SK-N-SH (cell line): ENCODE results near the gene MC3R. TPM values are rescaled to one million over a fixed set of nuclear protein-coding genes. Genes with fewer than 3 reads are reported as not detected.

Source experiments
- CTCF ChIA-PET: fragments of 300-600, 350-600 bp; formaldehyde crosslinking; extraction: SDS; loops from one replicate; lab custom pipeline; 2021; lab: Yijun Ruan, JAX
- POLR2A ChIA-PET: fragments of 350-600 bp; sonication (Branson Sonifier 250); formaldehyde crosslinking; extraction: SDS; loops from one replicate; lab custom pipeline; 2020; ENCODE audit warnings: antibody characterized with exemption, inconsistent platforms; lab: Yijun Ruan, JAX
- DNase-seq: peaks from one replicate; pipeline ENCODE4 v3.0.0; 2012
- H2AFZ ChIP-seq: fragments of 200-600 bp; sonication (generic); 2 replicates; pipeline ENCODE4 v1.8.1; 2016; ENCODE audit warnings: antibody characterized with exemption, mild to moderate bottlenecking, low read depth
- H3F3A ChIP-seq: fragments of 200-600 bp; sonication (generic); replicated peaks from 2 replicates; pipeline ENCODE3; 2016; ENCODE audit warnings: antibody characterized with exemption, mild to moderate bottlenecking; ENCODE audit not compliant: insufficient read depth
- H3K27ac ChIP-seq, 2 experiments: fragments of 200-500 bp in 1 of 2; fragments of 200-600 bp in 1 of 2; sonication (Bioruptor generic) in 1 of 2; sonication (generic), shearing (Covaris generic) in 1 of 2; 2 replicates each; pipeline versions ENCODE4 v1.5.1 to v1.6.1; 2014 to 2016; ENCODE audit warnings: low read depth in 2 of 2, inconsistent platforms in 1 of 2, low read length in 1 of 2, mild to moderate bottlenecking in 1 of 2, mixed read lengths in 1 of 2
- H3K27me3 ChIP-seq: fragments of 200-600 bp; sonication (generic), shearing (Covaris generic); 2 replicates; pipeline ENCODE4 v1.6.1; 2016; ENCODE audit warnings: mixed run types; ENCODE audit not compliant: insufficient read depth
- H3K36me3 ChIP-seq, 2 experiments: fragments of 200-500 bp in 1 of 2; fragments of 200-600 bp in 1 of 2; sonication (Bioruptor generic) in 1 of 2; sonication (generic) in 1 of 2; replicated peaks in 1 of 2; 2 replicates each; pipeline versions ENCODE3 to v1.5.1; 2014 to 2016; ENCODE audit warnings: low read length in 1 of 2, mild to moderate bottlenecking in 1 of 2; ENCODE audit not compliant: insufficient read depth in 2 of 2, control insufficient read depth in 1 of 2
- H3K4me1 ChIP-seq, 2 experiments: fragments of 200-500 bp in 1 of 2; fragments of 200-600 bp in 1 of 2; sonication (Bioruptor generic) in 1 of 2; sonication (generic), shearing (Covaris generic) in 1 of 2; 2 replicates each; pipeline versions ENCODE4 v1.5.1 to v1.6.1; 2014 to 2016; ENCODE audit warnings: low read depth in 1 of 2, low read length in 1 of 2, mixed run types in 1 of 2; ENCODE audit not compliant: insufficient read depth in 2 of 2, control insufficient read depth in 1 of 2
- H3K4me2 ChIP-seq: fragments of 200-600 bp; sonication (generic), shearing (Covaris generic); 2 replicates; pipeline ENCODE4 v1.6.1; 2017; ENCODE audit warnings: mixed run types
- H3K4me3 ChIP-seq, 2 experiments: fragments of 200-500 bp in 1 of 2; fragments of 200-600 bp in 1 of 2; sonication (Bioruptor generic) in 1 of 2; sonication (generic), shearing (Covaris generic) in 1 of 2; 2 replicates each; pipeline versions ENCODE4 v1.5.1 to v1.8.1; 2014 to 2016; ENCODE audit warnings: low read depth in 2 of 2, inconsistent platforms in 1 of 2, low read length in 1 of 2, mild to moderate bottlenecking in 1 of 2, mixed read lengths in 1 of 2, moderate library complexity in 1 of 2
- H3K79me2 ChIP-seq: fragments of 200-600 bp; sonication (generic); 2 replicates; pipeline ENCODE4 v1.8.1; 2017; ENCODE audit warnings: mild to moderate bottlenecking; ENCODE audit not compliant: insufficient read depth
- H3K9ac ChIP-seq: fragments of 200-600 bp; sonication (generic); 2 replicates; pipeline ENCODE4 v1.6.1; 2017; ENCODE audit warnings: mixed run types
- H3K9me2 ChIP-seq: fragments of 200-600 bp; sonication (generic); 2 replicates; pipeline ENCODE4 v1.6.1; 2017; ENCODE audit warnings: mixed run types
- H3K9me3 ChIP-seq: fragments of 200-600 bp; sonication (generic); 2 replicates; pipeline ENCODE4 v1.6.1; 2017; ENCODE audit warnings: mixed run types, mild to moderate bottlenecking, moderate library complexity
- H4K20me1 ChIP-seq: fragments of 200-600 bp; sonication (generic); 2 replicates; pipeline ENCODE4 v1.6.1; 2017; ENCODE audit warnings: mild to moderate bottlenecking, mixed run types; ENCODE audit not compliant: insufficient read depth
- EP300 ChIP-seq, 2 experiments: IDR thresholded peaks; 2 replicates each; pipeline versions ENCODE4 v1.4.0 to v1.6.1; 2012; ENCODE audit warnings: borderline replicate concordance in 1 of 2, low read depth in 1 of 2, low read length in 1 of 2
- EZH2phosphoT487 ChIP-seq: fragments of 200-600 bp; sonication (generic); IDR thresholded peaks from 2 replicates; pipeline ENCODE4 v1.6.1; 2017; ENCODE audit warnings: low read depth, mixed run types, mild to moderate bottlenecking, antibody characterized with exemption, moderate library complexity, borderline replicate concordance
- FOXM1 ChIP-seq: IDR thresholded peaks from 2 replicates; pipeline ENCODE4 v1.4.0; 2012; ENCODE audit warnings: low read depth, mild to moderate bottlenecking
- GABPA ChIP-seq: IDR thresholded peaks from 2 replicates; pipeline ENCODE4 v1.4.0; 2012; ENCODE audit warnings: low read depth, mild to moderate bottlenecking
- GATA2 ChIP-seq: sonication (generic); formaldehyde crosslinking; IDR thresholded peaks from 2 replicates; pipeline ENCODE4 v1.5.0; 2020; ENCODE audit warnings: mild to moderate bottlenecking, missing genetic modification reagents
- MEF2A ChIP-seq: IDR thresholded peaks from 2 replicates; pipeline ENCODE4 v1.4.0; 2012; ENCODE audit warnings: low read depth, borderline replicate concordance
- MXI1 ChIP-seq: IDR thresholded peaks from 2 replicates; pipeline ENCODE4 v1.6.1; 2012; ENCODE audit warnings: mild to moderate bottlenecking, low read depth, low read length, improper control_type of control experiment
- SIN3A ChIP-seq: IDR thresholded peaks from 2 replicates; pipeline ENCODE4 v1.6.1; 2012; ENCODE audit warnings: low read depth, mild to moderate bottlenecking, low read length, moderate library complexity, borderline replicate concordance
- TAF1 ChIP-seq: IDR thresholded peaks from 2 replicates; pipeline ENCODE4 v1.6.1; 2012; ENCODE audit warnings: low read depth, mild to moderate bottlenecking, low read length, moderate library complexity, borderline replicate concordance
- TEAD4 ChIP-seq: IDR thresholded peaks from 2 replicates; pipeline ENCODE4 v1.4.0; 2012; ENCODE audit warnings: mild to moderate bottlenecking, borderline replicate concordance; ENCODE audit not compliant: insufficient read depth
- WGBS: methylation state at CpG from one replicate; pipeline ENCODE4 v1.1.6; 2017; ENCODE audit warnings: low lambda C conversion rate; 5-methylcytosine and 5-hydroxymethylcytosine counted together
- polyA plus RNA-seq, 3 experiments: library from polyadenylated mRNA; depleted of rRNA; stranded (reverse); fragments of >200 nt; gene quantifications; 2 replicates each; pipeline ENCODE4 v1.2.3, GENCODE V29; 2012
- TF ChIP-seq, protein P1 (sequence below): fragments of 150-350 bp; IDR thresholded peaks from 2 replicates; pipeline ENCODE4 v1.6.1; 2017; ENCODE audit warnings: antibody characterized with exemption, low read length, low read depth, borderline replicate concordance
- TF ChIP-seq, protein P2 (sequence below): fragments of 150-350 bp; IDR thresholded peaks from 2 replicates; pipeline ENCODE4 v1.6.1; 2016; ENCODE audit warnings: mild to moderate bottlenecking, low read depth, low read length
- TF ChIP-seq, protein P3 (sequence below): IDR thresholded peaks from 2 replicates; pipeline ENCODE4 v1.6.1; 2012; ENCODE audit warnings: mild to moderate bottlenecking, low read depth, low read length, moderate library complexity
- TF ChIP-seq, protein P4 (sequence below): IDR thresholded peaks from 2 replicates; pipeline ENCODE4 v1.4.0; 2012; ENCODE audit warnings: low read depth, borderline replicate concordance
- TF ChIP-seq, protein P5 (sequence below): IDR thresholded peaks from 2 replicates; pipeline ENCODE4 v1.4.0; 2012; ENCODE audit warnings: low read depth

The MC3R gene
- polyA plus RNA-seq, 1 of the 3 experiments (the other 2 are of a cell fraction): not detected

DNA sequence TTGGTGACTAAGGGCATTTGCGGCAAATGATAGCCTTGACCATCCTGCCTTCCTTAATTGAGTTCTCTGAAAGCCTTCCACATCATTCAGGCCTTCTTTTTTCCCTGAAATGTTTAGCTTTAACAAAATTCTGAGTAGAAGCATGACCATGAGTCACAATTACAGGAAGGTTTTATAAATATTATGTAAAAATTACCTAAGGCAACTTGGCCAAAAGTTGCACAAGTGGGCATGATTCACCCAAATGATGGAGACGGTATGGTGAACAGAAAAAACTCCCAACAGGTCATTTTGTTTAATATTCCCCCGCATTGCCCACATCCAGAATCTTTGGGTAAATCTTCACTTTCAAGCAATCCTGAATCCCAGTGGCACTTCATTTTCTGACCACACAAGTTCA lies 37.0 kb downstream of the MC3R start:
- H2AFZ ChIP-seq: no peak overlapping the region
- no peak overlapping the region for H3K4me3 ChIP-seq
- no peaks in the 10 kb centered on the region for H3K4me1 ChIP-seq
- H3K27ac ChIP-seq: no peak overlapping the region
- 12% methylated on average over 3 of the region's 3 CpGs for WGBS
- POLR2A ChIA-PET: no interaction called here
- H3K79me2 ChIP-seq: no peaks in the 10 kb centered on the region
- no peak for DNase-seq
- H4K20me1 ChIP-seq: no peaks in the 10 kb centered on the region
- H3F3A ChIP-seq: no peaks in the 10 kb centered on the region
- no peaks in the 10 kb centered on the region for H3K9me2 ChIP-seq
- no peak overlapping the region for H3K9ac ChIP-seq
- CTCF ChIA-PET: no interaction called here
- H3K27me3 ChIP-seq: no peaks in the 10 kb centered on the region
- no peaks in the 10 kb centered on the region for H3K9me3 ChIP-seq
- H3K4me2 ChIP-seq: no peak overlapping the region
- no peak for TF ChIP-seq SIN3A
- TF ChIP-seq, protein P1, sequence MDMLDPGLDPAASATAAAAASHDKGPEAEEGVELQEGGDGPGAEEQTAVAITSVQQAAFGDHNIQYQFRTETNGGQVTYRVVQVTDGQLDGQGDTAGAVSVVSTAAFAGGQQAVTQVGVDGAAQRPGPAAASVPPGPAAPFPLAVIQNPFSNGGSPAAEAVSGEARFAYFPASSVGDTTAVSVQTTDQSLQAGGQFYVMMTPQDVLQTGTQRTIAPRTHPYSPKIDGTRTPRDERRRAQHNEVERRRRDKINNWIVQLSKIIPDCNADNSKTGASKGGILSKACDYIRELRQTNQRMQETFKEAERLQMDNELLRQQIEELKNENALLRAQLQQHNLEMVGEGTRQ: no peak
- TF ChIP-seq TEAD4: no peak
- TF ChIP-seq, protein P2, sequence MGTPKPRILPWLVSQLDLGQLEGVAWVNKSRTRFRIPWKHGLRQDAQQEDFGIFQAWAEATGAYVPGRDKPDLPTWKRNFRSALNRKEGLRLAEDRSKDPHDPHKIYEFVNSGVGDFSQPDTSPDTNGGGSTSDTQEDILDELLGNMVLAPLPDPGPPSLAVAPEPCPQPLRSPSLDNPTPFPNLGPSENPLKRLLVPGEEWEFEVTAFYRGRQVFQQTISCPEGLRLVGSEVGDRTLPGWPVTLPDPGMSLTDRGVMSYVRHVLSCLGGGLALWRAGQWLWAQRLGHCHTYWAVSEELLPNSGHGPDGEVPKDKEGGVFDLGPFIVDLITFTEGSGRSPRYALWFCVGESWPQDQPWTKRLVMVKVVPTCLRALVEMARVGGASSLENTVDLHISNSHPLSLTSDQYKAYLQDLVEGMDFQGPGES: no peak
- TF ChIP-seq, protein P3, sequence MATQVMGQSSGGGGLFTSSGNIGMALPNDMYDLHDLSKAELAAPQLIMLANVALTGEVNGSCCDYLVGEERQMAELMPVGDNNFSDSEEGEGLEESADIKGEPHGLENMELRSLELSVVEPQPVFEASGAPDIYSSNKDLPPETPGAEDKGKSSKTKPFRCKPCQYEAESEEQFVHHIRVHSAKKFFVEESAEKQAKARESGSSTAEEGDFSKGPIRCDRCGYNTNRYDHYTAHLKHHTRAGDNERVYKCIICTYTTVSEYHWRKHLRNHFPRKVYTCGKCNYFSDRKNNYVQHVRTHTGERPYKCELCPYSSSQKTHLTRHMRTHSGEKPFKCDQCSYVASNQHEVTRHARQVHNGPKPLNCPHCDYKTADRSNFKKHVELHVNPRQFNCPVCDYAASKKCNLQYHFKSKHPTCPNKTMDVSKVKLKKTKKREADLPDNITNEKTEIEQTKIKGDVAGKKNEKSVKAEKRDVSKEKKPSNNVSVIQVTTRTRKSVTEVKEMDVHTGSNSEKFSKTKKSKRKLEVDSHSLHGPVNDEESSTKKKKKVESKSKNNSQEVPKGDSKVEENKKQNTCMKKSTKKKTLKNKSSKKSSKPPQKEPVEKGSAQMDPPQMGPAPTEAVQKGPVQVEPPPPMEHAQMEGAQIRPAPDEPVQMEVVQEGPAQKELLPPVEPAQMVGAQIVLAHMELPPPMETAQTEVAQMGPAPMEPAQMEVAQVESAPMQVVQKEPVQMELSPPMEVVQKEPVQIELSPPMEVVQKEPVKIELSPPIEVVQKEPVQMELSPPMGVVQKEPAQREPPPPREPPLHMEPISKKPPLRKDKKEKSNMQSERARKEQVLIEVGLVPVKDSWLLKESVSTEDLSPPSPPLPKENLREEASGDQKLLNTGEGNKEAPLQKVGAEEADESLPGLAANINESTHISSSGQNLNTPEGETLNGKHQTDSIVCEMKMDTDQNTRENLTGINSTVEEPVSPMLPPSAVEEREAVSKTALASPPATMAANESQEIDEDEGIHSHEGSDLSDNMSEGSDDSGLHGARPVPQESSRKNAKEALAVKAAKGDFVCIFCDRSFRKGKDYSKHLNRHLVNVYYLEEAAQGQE: no peak
- TF ChIP-seq GATA2 (CRISPR knock-in tag): no peak
- no peak for TF ChIP-seq EP300 (IDR thresholded peaks at IDR 0.05; ENCODE audit: borderline replicate concordance in 1 of 2, low read depth in 1 of 2, low read length in 1 of 2)
- TF ChIP-seq FOXM1: no peak
- TF ChIP-seq GABPA: no peak
- no peak for TF ChIP-seq MXI1
- no peak for TF ChIP-seq TAF1
- TF ChIP-seq EZH2phosphoT487: no peak
- TF ChIP-seq, protein P4, sequence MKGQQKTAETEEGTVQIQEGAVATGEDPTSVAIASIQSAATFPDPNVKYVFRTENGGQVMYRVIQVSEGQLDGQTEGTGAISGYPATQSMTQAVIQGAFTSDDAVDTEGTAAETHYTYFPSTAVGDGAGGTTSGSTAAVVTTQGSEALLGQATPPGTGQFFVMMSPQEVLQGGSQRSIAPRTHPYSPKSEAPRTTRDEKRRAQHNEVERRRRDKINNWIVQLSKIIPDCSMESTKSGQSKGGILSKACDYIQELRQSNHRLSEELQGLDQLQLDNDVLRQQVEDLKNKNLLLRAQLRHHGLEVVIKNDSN: no peak
- TF ChIP-seq, protein P5, sequence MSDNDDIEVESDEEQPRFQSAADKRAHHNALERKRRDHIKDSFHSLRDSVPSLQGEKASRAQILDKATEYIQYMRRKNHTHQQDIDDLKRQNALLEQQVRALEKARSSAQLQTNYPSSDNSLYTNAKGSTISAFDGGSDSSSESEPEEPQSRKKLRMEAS: no peak
- TF ChIP-seq MEF2A: no peak
- H3K36me3 ChIP-seq: no peaks in the 10 kb centered on the region
